IMR-90 (cell line): Measurements from ENCODE around the gene ATP2B2. TPM values are rescaled to one million over a fixed set of nuclear protein-coding genes. Genes with fewer than 3 reads are reported as not detected.

Experiments
- ATAC-seq: fragments of 200-7000 bp; cut with Tn5 transposase; 2 replicates; pipeline ENCODE4 v1.9.1; 2020; ENCODE audit warnings: low read depth, mild to moderate bottlenecking, moderate library complexity
- BruUV-seq: library from RNA; stranded (reverse); fragments of 400-500 nt; replicated peaks from 2 replicates; lab custom pipeline; 2021; lab: Mats Ljungman, UMichigan
- CTCF ChIA-PET: fragments of 300-600 bp; formaldehyde crosslinking; extraction: SDS; loops from one replicate; lab custom pipeline; 2021; ENCODE audit warnings: antibody characterized with exemption; lab: Yijun Ruan, JAX
- POLR2A ChIA-PET: fragments of 300-600 bp; sonication (Branson Sonifier 250); formaldehyde crosslinking; loops from one replicate; lab custom pipeline; 2022; ENCODE audit warnings: antibody characterized with exemption; ENCODE audit not compliant: unreplicated experiment; lab: Charles Lee
- DNase-seq: peaks from one replicate; pipeline ENCODE4 v3.0.0; 2013
- H2AFZ ChIP-seq: replicated peaks from 2 replicates; pipeline ENCODE3; 2013; ENCODE audit warnings: low read length, mild to moderate bottlenecking; ENCODE audit not compliant: poor library complexity
- H2AK5ac ChIP-seq: 2 replicates; pipeline ENCODE4 v1.6.1; 2013; ENCODE audit warnings: low read depth, low read length, inconsistent platforms
- H2AK9ac ChIP-seq: replicated peaks from 2 replicates; pipeline ENCODE3; 2013; ENCODE audit warnings: mild to moderate bottlenecking, low read depth, low read length, moderate library complexity; ENCODE audit not compliant: poor library complexity
- H2BK120ac ChIP-seq: 2 replicates; pipeline ENCODE4 v1.6.1; 2013; ENCODE audit warnings: low read depth, low read length, inconsistent platforms
- H2BK15ac ChIP-seq: 3 replicates; pipeline ENCODE4 v1.6.1; 2013; ENCODE audit warnings: low read depth, low read length, inconsistent platforms
- H2BK20ac ChIP-seq: 2 replicates; pipeline ENCODE4 v1.6.1; 2013; ENCODE audit warnings: low read depth, mild to moderate bottlenecking, inconsistent platforms, low read length, moderate library complexity
- H2BK5ac ChIP-seq: 2 replicates; pipeline ENCODE4 v1.6.1; 2013; ENCODE audit warnings: mild to moderate bottlenecking, low read depth, low read length, inconsistent platforms; ENCODE audit not compliant: poor library complexity, severe bottlenecking
- H3K14ac ChIP-seq: replicated peaks from 2 replicates; pipeline ENCODE4 v1.6.1; 2013; ENCODE audit warnings: low read depth, low read length, inconsistent platforms
- H3K18ac ChIP-seq: 2 replicates; pipeline ENCODE4 v1.6.1; 2013; ENCODE audit warnings: low read depth, low read length, control low read depth
- H3K23ac ChIP-seq: 2 replicates; pipeline ENCODE4 v1.6.1; 2013; ENCODE audit warnings: low read depth, low read length, inconsistent platforms
- H3K27ac ChIP-seq: 2 replicates; pipeline ENCODE4 v1.5.1; 2013; ENCODE audit warnings: mild to moderate bottlenecking, control low read depth, low read length; ENCODE audit not compliant: insufficient read depth
- H3K27me3 ChIP-seq: 2 replicates; pipeline ENCODE4 v1.6.1; 2013; ENCODE audit warnings: low read length; ENCODE audit not compliant: control insufficient read depth, insufficient read depth
- H3K36me3 ChIP-seq: 2 replicates; pipeline ENCODE4 v1.6.1; 2013; ENCODE audit warnings: low read length, mixed read lengths; ENCODE audit not compliant: control insufficient read depth, insufficient read depth
- H3K4ac ChIP-seq: 2 replicates; pipeline ENCODE4 v1.6.1; 2013; ENCODE audit warnings: low read depth, low read length, inconsistent platforms
- H3K4me1 ChIP-seq: 2 replicates; pipeline ENCODE4 v1.6.1; 2013; ENCODE audit warnings: low read length, mixed read lengths; ENCODE audit not compliant: control insufficient read depth, insufficient read depth
- H3K4me2 ChIP-seq: 2 replicates; pipeline ENCODE4 v1.6.1; 2013; ENCODE audit warnings: low read depth, mild to moderate bottlenecking, control low read depth, low read length, moderate library complexity
- H3K4me3 ChIP-seq: 2 replicates; pipeline ENCODE4 v1.5.1; 2013; ENCODE audit warnings: low read depth, mild to moderate bottlenecking, control low read depth, low read length, moderate library complexity; ENCODE audit not compliant: insufficient read depth
- H3K56ac ChIP-seq: 2 replicates; pipeline ENCODE4 v1.6.1; 2013; ENCODE audit warnings: low read length, inconsistent platforms; ENCODE audit not compliant: insufficient read depth; ENCODE audit errors: extremely low read depth
- H3K79me1 ChIP-seq, 2 experiments: 2 replicates each; pipeline ENCODE4 v1.6.1; 2013; ENCODE audit warnings: low read length in 2 of 2, inconsistent platforms in 1 of 2, low read depth in 1 of 2
- H3K9ac ChIP-seq: 2 replicates; pipeline ENCODE4 v1.6.1; 2013; ENCODE audit warnings: low read depth, low read length, control low read depth
- H3K9me1 ChIP-seq: 2 replicates; pipeline ENCODE4 v1.6.1; 2013; ENCODE audit warnings: low read length, inconsistent platforms; ENCODE audit not compliant: insufficient read depth
- H3K9me3 ChIP-seq: 2 replicates; pipeline ENCODE4 v1.6.1; 2013; ENCODE audit warnings: low read length; ENCODE audit not compliant: control insufficient read depth, insufficient read depth
- H4K20me1 ChIP-seq: 2 replicates; pipeline ENCODE4 v1.6.1; 2013; ENCODE audit warnings: low read length, inconsistent platforms; ENCODE audit not compliant: insufficient read depth
- H4K5ac ChIP-seq: 2 replicates; pipeline ENCODE4 v1.6.1; 2013; ENCODE audit warnings: mild to moderate bottlenecking, low read depth, low read length, control low read depth
- H4K8ac ChIP-seq, 2 experiments: 2 replicates each; pipeline ENCODE4 v1.6.1; 2013; ENCODE audit warnings: low read depth in 2 of 2, low read length in 2 of 2, control low read depth in 1 of 2, inconsistent platforms in 1 of 2
- H4K91ac ChIP-seq: 2 replicates; pipeline ENCODE4 v1.6.1; 2013; ENCODE audit warnings: low read depth, low read length, inconsistent platforms; ENCODE audit not compliant: insufficient read depth
- POLR2A ChIP-seq: IDR thresholded peaks from 2 replicates; pipeline ENCODE4 v1.6.1; 2012; ENCODE audit warnings: mild to moderate bottlenecking, low read depth, low read length
- WGBS, 2 experiments: methylation state at CpG; one replicate each; pipeline versions ENCODE4 v1.1.5 to v1.1.7; 2013; ENCODE audit warnings: missing lambda C conversion rate in 2 of 2; ENCODE audit not compliant: insufficient read length in 1 of 2; ENCODE audit errors: extremely low coverage in 2 of 2; 5-methylcytosine and 5-hydroxymethylcytosine counted together
- dilution Hi-C: fragments of 300-500 bp; cut with HindIII; formaldehyde crosslinking; loops from one replicate; pipeline ENCODE4 v1.14.3; 2018; ENCODE audit warnings: low sequenced_read_pairs; ENCODE audit not compliant: unreplicated experiment
- in situ Hi-C: fragments of 300-500 bp; cut with MboI; formaldehyde crosslinking; loops from 3 replicates; pipeline ENCODE4 v1.14.3; 2019; ENCODE audit warnings: low sequenced_read_pairs, inconsistent platforms, mixed read lengths
- intact Hi-C: fragments of 100-400 bp; cut with micrococcal nuclease; formaldehyde crosslinking; loops from 2 replicates; pipeline ENCODE4 v1.10.0; 2022
- polyA plus RNA-seq, 3 experiments: library from polyadenylated mRNA; depleted of rRNA; stranded (reverse); fragments of >200 nt; gene quantifications; 2 replicates each; pipeline ENCODE4 v1.2.3, GENCODE V29; 2012; ENCODE audit warnings: low replicate concordance in 1 of 3
- total RNA-seq: library from RNA; depleted of rRNA; stranded (reverse); fragments of >200 nt; gene quantifications from 2 replicates; pipeline ENCODE4 v1.2.3, GENCODE V29; 2012
- TF ChIP-seq, protein P1 (sequence below): fragments of 150-350 bp; IDR thresholded peaks from 2 replicates; pipeline ENCODE4 v1.6.1; 2017; ENCODE audit warnings: mild to moderate bottlenecking, antibody characterized with exemption, low read length, low read depth

Gene ATP2B2
- total and polyA plus RNA-seq, 2 of the 4 experiments (the other 2 are of a cell fraction), result under 0.01 to 0.02 TPM

DNA sequence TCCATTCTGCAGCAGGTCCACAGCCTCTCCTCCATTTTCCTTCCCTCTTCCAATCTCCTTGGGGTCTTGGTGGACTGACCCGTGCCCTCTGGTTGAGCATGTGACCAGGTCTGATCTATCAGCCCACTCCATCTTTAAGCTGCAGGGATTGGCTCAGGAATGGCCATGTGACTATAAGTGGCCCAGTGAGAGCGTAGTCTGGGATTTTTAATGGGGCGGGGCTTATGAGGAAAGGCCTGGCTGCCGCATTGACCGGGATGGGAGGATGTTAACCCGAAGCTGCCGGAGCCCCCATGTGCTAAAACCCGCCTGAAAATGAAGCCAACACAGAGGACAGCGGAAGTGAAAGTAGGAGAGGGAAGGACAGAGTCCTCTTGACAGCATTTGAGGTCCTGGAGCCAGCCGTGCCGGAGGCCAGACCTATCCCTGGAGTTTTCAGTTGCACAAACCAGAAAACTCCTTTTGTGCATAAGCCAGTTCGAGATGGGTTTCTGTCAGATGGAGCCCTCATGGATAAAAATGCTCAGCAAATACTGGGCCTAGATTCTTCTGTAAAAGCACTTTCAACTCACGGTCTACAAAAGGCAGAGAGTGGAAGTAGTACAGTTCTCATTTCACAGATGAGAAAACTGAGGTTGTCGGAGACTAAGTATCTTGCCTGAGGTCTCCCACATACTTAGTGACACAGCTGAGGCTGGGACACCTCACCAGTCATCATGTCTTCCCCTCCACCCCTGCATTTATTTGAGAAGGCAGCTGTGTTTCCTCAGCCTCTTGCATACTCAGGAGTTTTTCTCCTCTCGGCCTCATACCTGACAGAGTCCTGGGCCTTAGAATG, 61.9 kb downstream of the ATP2B2 start:
- dilution Hi-C loops (no loop called here), in situ Hi-C loops (no loop called here), intact Hi-C loops (no loop called here)
- Histone ChIP-seq H3K18ac (no peak overlapping the region), H3K4me1 (peaks cover 8% of the 10 kb centered on the region), H3K23ac (no peak overlapping the region), H2AK5ac (no peak overlapping the region), H4K91ac (no peak overlapping the region), H4K8ac (no peak overlapping the region), H3K9me1 (peaks cover 3% of the 10 kb centered on the region; the same call in 1 of the 2 replicates), H3K14ac (no peak overlapping the region), H4K5ac (no peak overlapping the region), H3K4me2 (no peak overlapping the region), H3K9me3 (no peaks in the 10 kb centered on the region), H3K36me3 (no peaks in the 10 kb centered on the region), H4K20me1 (no peaks in the 10 kb centered on the region), H3K79me1 (no peaks in the 10 kb centered on the region), H3K9ac (no peak overlapping the region), H2BK120ac (no peak overlapping the region), H2BK20ac (no peak overlapping the region), H2BK5ac (no peak overlapping the region), H2BK15ac (no peak overlapping the region; the same call in 2 of the 3 replicates), H2AK9ac (no peak overlapping the region), H2AFZ (no peak overlapping the region), H3K56ac (no peak overlapping the region), H3K27ac (no peak overlapping the region), H3K4ac (no peak overlapping the region), H3K27me3 (peaks cover 19% of the 10 kb centered on the region; the same call in 1 of the 2 replicates), H3K4me3 (no peak overlapping the region)
- ATAC-seq (no peak), DNase-seq (no peak)
- POLR2A ChIA-PET, result no interaction called here
- TF ChIP-seq POLR2A, result no peak
- TF ChIP-seq, protein P1, sequence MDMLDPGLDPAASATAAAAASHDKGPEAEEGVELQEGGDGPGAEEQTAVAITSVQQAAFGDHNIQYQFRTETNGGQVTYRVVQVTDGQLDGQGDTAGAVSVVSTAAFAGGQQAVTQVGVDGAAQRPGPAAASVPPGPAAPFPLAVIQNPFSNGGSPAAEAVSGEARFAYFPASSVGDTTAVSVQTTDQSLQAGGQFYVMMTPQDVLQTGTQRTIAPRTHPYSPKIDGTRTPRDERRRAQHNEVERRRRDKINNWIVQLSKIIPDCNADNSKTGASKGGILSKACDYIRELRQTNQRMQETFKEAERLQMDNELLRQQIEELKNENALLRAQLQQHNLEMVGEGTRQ, result peak; percentile 37; the same call in 1 of the 2 replicates
- 79% methylated on average over 9 of the region's 15 CpGs; no CpG with 5 or more reads in 1 of the 2 experiments for WGBS, 2 experiments
- no TSS peak for BruUV-seq
- CTCF ChIA-PET, result no interaction called here
